A549 (cell line): ENCODE measurements around the gene UBC. TPM values are rescaled to one million over a fixed set of nuclear protein-coding genes. Genes with fewer than 3 reads are reported as not detected.
A peak's percentile ranks its signal among the peaks of the same experiment; 100 is the strongest.
"Not testable (repeated sequence)": the region's sequence is repeated elsewhere in the genome, so short reads cannot be mapped to it uniquely, and the experiment has no call there.

Experiments used
- ATAC-seq, 2 experiments: fragments of 200-7000 bp in 1 of 2; fragments of >200 bp in 1 of 2; cut with Nextera tagmentation in 1 of 2; cut with Tn5 transposase in 1 of 2; 3 replicates each; pipeline versions ENCODE4 v1.8.0 to v1.9.1; 2018 to 2020; ENCODE audit warnings: mild to moderate bottlenecking in 1 of 2, moderate library complexity in 1 of 2
- CTCF ChIA-PET: fragments of 300-600 bp; sonication (Branson Sonifier 250); formaldehyde crosslinking; extraction: SDS; loops from one replicate; lab custom pipeline; 2021; ENCODE audit warnings: antibody characterized with exemption, inconsistent platforms; lab: Yijun Ruan, JAX
- POLR2A ChIA-PET: fragments of 350-600 bp; formaldehyde crosslinking; extraction: SDS; loops from one replicate; lab custom pipeline; 2021; ENCODE audit warnings: antibody characterized with exemption, inconsistent platforms; lab: Yijun Ruan, JAX
- DNase-seq, 2 experiments: peaks; one replicate each; pipeline versions ENCODE4 v3.0.0 to v3.0.0-alpha.2; 2011 to 2016; ENCODE audit warnings: low read depth in 1 of 2, low spot score in 1 of 2
- FAIRE-seq: peaks from 2 replicates; lab custom pipeline; 2011; peaks lifted over from hg19 to GRCh38; lab: Jason Lieb, UNC
- H3K27ac ChIP-seq, 2 experiments: fragments of >200 bp; sonication (Bioruptor Twin); formaldehyde crosslinking; 3 replicates each; pipeline ENCODE4 v1.5.1; 2016 to 2017
- H3K4me1 ChIP-seq: fragments of >200 bp; sonication (Bioruptor Twin); formaldehyde crosslinking; 3 replicates; pipeline ENCODE4 v1.6.1; 2016
- H3K4me2 ChIP-seq: fragments of >200 bp; sonication (Bioruptor Twin); formaldehyde crosslinking; 3 replicates; pipeline ENCODE4 v1.6.1; 2016
- H3K4me3 ChIP-seq: fragments of >200 bp; sonication (Bioruptor Twin); formaldehyde crosslinking; 3 replicates; pipeline ENCODE4 v1.5.1; 2016
- H3K9me3 ChIP-seq: fragments of >200 bp; sonication (Bioruptor Twin); formaldehyde crosslinking; 3 replicates; pipeline ENCODE4 v1.6.1; 2016
- BHLHE40 ChIP-seq: IDR thresholded peaks from 2 replicates; pipeline ENCODE4 v1.6.1; 2012; ENCODE audit warnings: low read depth, low read length, inconsistent platforms
- CBX8 ChIP-seq: fragments of 200-600 bp; sonication (generic); IDR thresholded peaks from 2 replicates; pipeline ENCODE4 v1.6.1; 2016
- CEBPB ChIP-seq, 2 experiments: fragments of >200 bp in 1 of 2; sonication (Bioruptor Twin) in 1 of 2; formaldehyde crosslinking in 1 of 2; IDR thresholded peaks; 2 replicates each; pipeline ENCODE4 v1.6.1; 2012 to 2016
- CHD2 ChIP-seq: fragments of 150-350 bp; IDR thresholded peaks from 2 replicates; pipeline ENCODE4 v1.6.1; 2014; ENCODE audit warnings: low read length; ENCODE audit not compliant: partially characterized antibody
- FOSB ChIP-seq: fragments of 250-450 bp; sonication (Bioruptor Pico); IDR thresholded peaks from 2 replicates; pipeline ENCODE4 v1.5.0; 2020; ENCODE audit warnings: mild to moderate bottlenecking, moderate library complexity
- FOSL2 ChIP-seq, 2 experiments: fragments of 450-650 bp in 1 of 2; fragments of >200 bp in 1 of 2; sonication (Bioruptor Twin) in 1 of 2; formaldehyde crosslinking; IDR thresholded peaks; 2 replicates each; pipeline versions ENCODE4 v1.5.0 to v1.6.1; 2016 to 2020; ENCODE audit warnings: mild to moderate bottlenecking in 1 of 2, moderate library complexity in 1 of 2
- FOXS1 ChIP-seq: fragments of 250-450 bp; sonication (Bioruptor Pico); IDR thresholded peaks from 2 replicates; pipeline ENCODE4 v1.5.0; 2020; ENCODE audit warnings: mild to moderate bottlenecking, moderate library complexity
- GATA3 ChIP-seq: IDR thresholded peaks from 2 replicates; pipeline ENCODE4 v1.6.1; 2012; ENCODE audit warnings: borderline replicate concordance
- HDAC2 ChIP-seq: fragments of 200-600 bp; sonication (generic); IDR thresholded peaks from 2 replicates; pipeline ENCODE4 v1.6.1; 2016
- HEYL ChIP-seq: fragments of 250-450 bp; sonication (Bioruptor Pico); IDR thresholded peaks from 2 replicates; pipeline ENCODE4 v1.8.0; 2021; ENCODE audit warnings: mild to moderate bottlenecking, moderate library complexity
- HOXA7 ChIP-seq: fragments of 250-450 bp; sonication (Bioruptor Pico); IDR thresholded peaks from 2 replicates; pipeline ENCODE4 v1.5.0; 2020; ENCODE audit warnings: mild to moderate bottlenecking, moderate library complexity
- HOXB5 ChIP-seq: fragments of 250-450 bp; sonication (Bioruptor Pico); IDR thresholded peaks from 2 replicates; pipeline ENCODE4 v1.5.0; 2020; ENCODE audit warnings: mild to moderate bottlenecking, moderate library complexity
- JUNB ChIP-seq: fragments of >200 bp; sonication (Bioruptor Twin); formaldehyde crosslinking; IDR thresholded peaks from 2 replicates; pipeline ENCODE4 v1.6.1; 2016
- KDM5A ChIP-seq: fragments of 200-600 bp; sonication (generic); IDR thresholded peaks from 2 replicates; pipeline ENCODE4 v1.6.1; 2016; ENCODE audit warnings: antibody characterized with exemption, mild to moderate bottlenecking
- MAZ ChIP-seq: fragments of 150-350 bp; IDR thresholded peaks from 2 replicates; pipeline ENCODE4 v1.6.1; 2014; ENCODE audit warnings: antibody characterized with exemption, low read depth, low read length, borderline replicate concordance
- MYC ChIP-seq: IDR thresholded peaks from 2 replicates; pipeline ENCODE4 v1.6.1; 2012; ENCODE audit warnings: mild to moderate bottlenecking, inconsistent platforms, low read length, improper control_type of control experiment, borderline replicate concordance
- POLR2AphosphoS2 ChIP-seq: conservative IDR thresholded peaks from 2 replicates; pipeline ENCODE4 v1.6.1; 2012; ENCODE audit warnings: low read length, improper control_type of control experiment, inconsistent platforms
- RAD21 ChIP-seq, 2 experiments: fragments of >200 bp in 1 of 2; sonication (Bioruptor Twin) in 1 of 2; formaldehyde crosslinking in 1 of 2; IDR thresholded peaks in 1 of 2; conservative IDR thresholded peaks in 1 of 2; 2 replicates in 1 of 2; 3 replicates in 1 of 2; pipeline ENCODE4 v1.6.1; 2012 to 2018; ENCODE audit warnings: inconsistent platforms in 1 of 2
- RCOR1 ChIP-seq: fragments of 150-350 bp; IDR thresholded peaks from 2 replicates; pipeline ENCODE4 v1.6.1; 2014; ENCODE audit warnings: antibody characterized with exemption, low read length, low read depth
- RFX5 ChIP-seq: fragments of 450-650 bp; IDR thresholded peaks from 2 replicates; pipeline ENCODE4 v1.7.1; 2014; ENCODE audit warnings: antibody characterized with exemption, mild to moderate bottlenecking, moderate library complexity
- RNF2 ChIP-seq: fragments of 200-600 bp; sonication (generic); IDR thresholded peaks from 2 replicates; pipeline ENCODE4 v1.6.1; 2016; ENCODE audit warnings: low read depth, mild to moderate bottlenecking, antibody characterized with exemption, moderate library complexity, borderline replicate concordance
- SMC3 ChIP-seq: fragments of >200 bp; sonication (Bioruptor Twin); formaldehyde crosslinking; IDR thresholded peaks from 3 replicates; pipeline ENCODE4 v1.6.1; 2018; ENCODE audit warnings: inconsistent platforms
- TP53 ChIP-seq: fragments of 250-450 bp; sonication (Bioruptor Pico); IDR thresholded peaks from 2 replicates; pipeline ENCODE4 v1.5.0; 2021; ENCODE audit warnings: mild to moderate bottlenecking, moderate library complexity
- ZC3H11A ChIP-seq: fragments of 450-650 bp; IDR thresholded peaks from 2 replicates; pipeline ENCODE4 v1.6.1; 2014; ENCODE audit warnings: antibody characterized with exemption, mild to moderate bottlenecking
- ZFP36 ChIP-seq: fragments of 450-650 bp; IDR thresholded peaks from 2 replicates; pipeline ENCODE4 v1.6.1; 2014; ENCODE audit warnings: borderline replicate concordance; ENCODE audit not compliant: partially characterized antibody
- WGBS: methylation state at CpG from one replicate; pipeline ENCODE4 v1.1.6; 2017; ENCODE audit errors: missing lambda C conversion rate; 5-methylcytosine and 5-hydroxymethylcytosine counted together
- polyA plus RNA-seq, 4 experiments: library from polyadenylated mRNA; depleted of rRNA in 3 of 4; stranded (reverse); fragments of >200 nt; fragmentation: RNase III in 1 of 4; extraction: RNeasy Plus Mini Kit Qiagen cat#74134 plus additional on column Dnase treatment in 1 of 4; gene quantifications; 2 replicates in 3 of 4; 3 replicates in 1 of 4; pipeline ENCODE4 v1.2.3, GENCODE V29; 2011 to 2017
- TF ChIP-seq, protein P1 (sequence below): IDR thresholded peaks from 2 replicates; pipeline ENCODE4 v1.6.1; 2012
- TF ChIP-seq, protein P2 (sequence below): fragments of 200-600 bp; sonication (generic); IDR thresholded peaks from 2 replicates; pipeline ENCODE4 v1.6.1; 2016; ENCODE audit warnings: antibody characterized with exemption, mild to moderate bottlenecking, moderate library complexity
- TF ChIP-seq, protein P3 (sequence below): fragments of 150-350 bp; IDR thresholded peaks from 2 replicates; pipeline ENCODE4 v1.6.1; 2014; ENCODE audit warnings: low read depth, mild to moderate bottlenecking, low read length
- TF ChIP-seq, protein P4 (sequence below): IDR thresholded peaks from 2 replicates; pipeline ENCODE4 v1.6.1; 2012

The UBC gene
- polyA plus RNA-seq, 2 of the 4 experiments (the other 2 are of a cell fraction) = 993 to 2,000 TPM

DNA sequence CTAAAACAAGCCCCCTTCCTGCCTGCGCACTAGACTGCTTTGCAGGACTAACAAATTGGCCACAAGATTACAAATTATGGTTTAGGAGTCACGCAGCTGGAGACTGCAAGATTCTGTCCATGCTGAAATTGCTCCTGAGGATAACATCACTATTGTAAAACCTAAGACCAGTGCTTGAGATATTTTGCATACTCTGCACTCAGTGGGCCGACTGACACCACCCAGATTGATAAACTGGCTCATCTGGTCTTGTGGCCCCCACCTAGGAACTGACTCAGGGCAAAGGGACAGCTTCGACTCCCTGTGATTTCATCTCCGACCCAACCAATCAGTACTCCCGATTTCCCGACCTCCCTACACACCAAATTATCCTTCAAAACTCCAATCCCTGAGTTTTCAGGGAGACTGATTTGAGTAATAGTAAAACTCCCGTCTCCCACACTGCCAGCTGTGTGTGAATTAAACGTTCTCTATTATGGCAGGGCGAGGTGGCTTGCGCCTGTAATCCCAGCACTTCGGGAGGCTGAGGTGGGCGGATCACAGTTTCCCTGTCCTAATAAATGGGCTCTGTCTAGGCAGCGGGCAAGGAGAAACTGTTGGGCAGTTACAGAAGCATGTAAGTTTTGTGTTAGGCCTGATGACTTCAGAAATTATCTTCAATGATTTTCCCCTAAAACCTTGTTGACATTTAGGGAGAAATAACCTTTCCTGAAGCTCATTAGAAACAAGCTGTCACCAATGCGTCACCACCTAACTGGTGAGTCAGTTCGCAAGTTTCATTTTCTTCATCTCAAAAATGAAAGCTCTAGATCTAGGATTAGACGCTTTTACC, 5.3 kb upstream of the UBC start:
- WGBS = 3% methylated on average over 17 of the region's 17 CpGs
- Histone ChIP-seq H3K4me2 (peak overlapping the region; percentile 94), H3K9me3 (no peaks in the 10 kb centered on the region), H3K4me3 (peak overlapping the region; percentile 39), H3K27ac (peak overlapping the region; percentile 97 to 98), H3K4me1 (peaks cover 67% of the 10 kb centered on the region)
- ChIA-PET POLR2A (interaction anchor here (1.2 to 3.5 kb wide), 4 partner anchors 11 to 20 kb away, joined by 3 to 41 read pairs (median 10); no protein-coding TSS in a partner anchor), CTCF (interaction anchor here (1.0 to 14.3 kb wide), 10 partner anchors 9 to 112 kb away, joined by 3 to 207 read pairs (median 4); partner anchors contain the start of gene BRI3BP)
- DNase-seq = peak in 1 of 2 experiments; percentile 67
- no peak for FAIRE-seq
- TF ChIP-seq CBX8 (no peak), JUNB (no peak; the same call in 1 of the 2 replicates), FOXS1 (CRISPR knock-in tag) (no peak), BHLHE40 (no peak), GATA3 (no peak), RAD21 (conservative IDR thresholded peaks at IDR 0.05 in 1 of 2, IDR thresholded peaks at IDR 0.05 in 1 of 2) (0 out of 5 replicates have a peak, but pooled peaks of 1 of the 2 experiments have one; percentile 5), TP53 (CRISPR knock-in tag) (no peak), KDM5A (no peak), RNF2 (no peak), MAZ (no peak), HEYL (CRISPR knock-in tag) (no peak), RCOR1 (no peak), FOSL2 (IDR thresholded peaks at IDR 0.05) (0 out of 2 replicates have a peak, but pooled peaks have one; percentile 34), FOSL2 (CRISPR knock-in tag; IDR thresholded peaks at IDR 0.05) (peak; percentile 86), HOXA7 (no peak), CHD2 (no peak), ZFP36 (no peak), CEBPB (IDR thresholded peaks at IDR 0.05) (0 out of 4 replicates have a peak, but pooled peaks of 1 of the 2 experiments have one; percentile 7), ZC3H11A (no peak), HOXB5 (CRISPR knock-in tag) (no peak), MYC (no peak), POLR2AphosphoS2 (no peak), RFX5 (peak; percentile 31; the same call in 1 of the 2 replicates), SMC3 (no peak; the same call in 2 of the 3 replicates), FOSB (CRISPR knock-in tag) (no peak), HDAC2 (no peak)
- TF ChIP-seq, protein P1, sequence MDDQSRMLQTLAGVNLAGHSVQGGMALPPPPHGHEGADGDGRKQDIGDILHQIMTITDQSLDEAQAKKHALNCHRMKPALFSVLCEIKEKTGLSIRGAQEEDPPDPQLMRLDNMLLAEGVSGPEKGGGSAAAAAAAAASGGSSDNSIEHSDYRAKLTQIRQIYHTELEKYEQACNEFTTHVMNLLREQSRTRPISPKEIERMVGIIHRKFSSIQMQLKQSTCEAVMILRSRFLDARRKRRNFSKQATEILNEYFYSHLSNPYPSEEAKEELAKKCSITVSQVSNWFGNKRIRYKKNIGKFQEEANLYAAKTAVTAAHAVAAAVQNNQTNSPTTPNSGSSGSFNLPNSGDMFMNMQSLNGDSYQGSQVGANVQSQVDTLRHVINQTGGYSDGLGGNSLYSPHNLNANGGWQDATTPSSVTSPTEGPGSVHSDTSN = no peak
- TF ChIP-seq, protein P2, sequence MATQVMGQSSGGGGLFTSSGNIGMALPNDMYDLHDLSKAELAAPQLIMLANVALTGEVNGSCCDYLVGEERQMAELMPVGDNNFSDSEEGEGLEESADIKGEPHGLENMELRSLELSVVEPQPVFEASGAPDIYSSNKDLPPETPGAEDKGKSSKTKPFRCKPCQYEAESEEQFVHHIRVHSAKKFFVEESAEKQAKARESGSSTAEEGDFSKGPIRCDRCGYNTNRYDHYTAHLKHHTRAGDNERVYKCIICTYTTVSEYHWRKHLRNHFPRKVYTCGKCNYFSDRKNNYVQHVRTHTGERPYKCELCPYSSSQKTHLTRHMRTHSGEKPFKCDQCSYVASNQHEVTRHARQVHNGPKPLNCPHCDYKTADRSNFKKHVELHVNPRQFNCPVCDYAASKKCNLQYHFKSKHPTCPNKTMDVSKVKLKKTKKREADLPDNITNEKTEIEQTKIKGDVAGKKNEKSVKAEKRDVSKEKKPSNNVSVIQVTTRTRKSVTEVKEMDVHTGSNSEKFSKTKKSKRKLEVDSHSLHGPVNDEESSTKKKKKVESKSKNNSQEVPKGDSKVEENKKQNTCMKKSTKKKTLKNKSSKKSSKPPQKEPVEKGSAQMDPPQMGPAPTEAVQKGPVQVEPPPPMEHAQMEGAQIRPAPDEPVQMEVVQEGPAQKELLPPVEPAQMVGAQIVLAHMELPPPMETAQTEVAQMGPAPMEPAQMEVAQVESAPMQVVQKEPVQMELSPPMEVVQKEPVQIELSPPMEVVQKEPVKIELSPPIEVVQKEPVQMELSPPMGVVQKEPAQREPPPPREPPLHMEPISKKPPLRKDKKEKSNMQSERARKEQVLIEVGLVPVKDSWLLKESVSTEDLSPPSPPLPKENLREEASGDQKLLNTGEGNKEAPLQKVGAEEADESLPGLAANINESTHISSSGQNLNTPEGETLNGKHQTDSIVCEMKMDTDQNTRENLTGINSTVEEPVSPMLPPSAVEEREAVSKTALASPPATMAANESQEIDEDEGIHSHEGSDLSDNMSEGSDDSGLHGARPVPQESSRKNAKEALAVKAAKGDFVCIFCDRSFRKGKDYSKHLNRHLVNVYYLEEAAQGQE = no peak
- TF ChIP-seq, protein P3, sequence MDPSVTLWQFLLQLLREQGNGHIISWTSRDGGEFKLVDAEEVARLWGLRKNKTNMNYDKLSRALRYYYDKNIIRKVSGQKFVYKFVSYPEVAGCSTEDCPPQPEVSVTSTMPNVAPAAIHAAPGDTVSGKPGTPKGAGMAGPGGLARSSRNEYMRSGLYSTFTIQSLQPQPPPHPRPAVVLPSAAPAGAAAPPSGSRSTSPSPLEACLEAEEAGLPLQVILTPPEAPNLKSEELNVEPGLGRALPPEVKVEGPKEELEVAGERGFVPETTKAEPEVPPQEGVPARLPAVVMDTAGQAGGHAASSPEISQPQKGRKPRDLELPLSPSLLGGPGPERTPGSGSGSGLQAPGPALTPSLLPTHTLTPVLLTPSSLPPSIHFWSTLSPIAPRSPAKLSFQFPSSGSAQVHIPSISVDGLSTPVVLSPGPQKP = no peak
- TF ChIP-seq, protein P4, sequence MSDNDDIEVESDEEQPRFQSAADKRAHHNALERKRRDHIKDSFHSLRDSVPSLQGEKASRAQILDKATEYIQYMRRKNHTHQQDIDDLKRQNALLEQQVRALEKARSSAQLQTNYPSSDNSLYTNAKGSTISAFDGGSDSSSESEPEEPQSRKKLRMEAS = 0 out of 2 replicates have a peak, but pooled peaks have one; percentile 11
- TF ChIP-seq, all 56 proteins: peak for 5
- no peak for ATAC-seq

DNA sequence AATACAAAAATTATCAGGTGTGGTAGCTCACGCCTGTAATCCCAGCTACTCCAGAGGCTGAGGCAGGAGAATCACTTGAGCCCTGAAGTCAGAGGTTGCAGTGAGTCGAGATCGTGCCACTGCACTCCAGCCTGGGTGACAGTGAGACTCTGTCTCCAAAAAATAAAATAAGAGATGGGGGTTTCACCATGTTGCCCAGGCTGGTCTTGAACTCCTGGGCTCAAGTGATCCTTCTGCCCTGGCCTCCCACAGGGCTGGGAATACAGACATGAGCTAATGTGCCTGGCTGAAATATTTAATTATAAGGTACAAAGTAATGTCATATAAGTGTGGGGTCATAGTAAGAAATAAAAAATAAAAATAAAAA, 4.2 kb upstream of the UBC start:
- not testable (repeated sequence) for DNase-seq, FAIRE-seq, H3K4me3 ChIP-seq, ATAC-seq, H3K9me3 ChIP-seq
- Histone ChIP-seq H3K4me2 (peak overlapping the region; percentile 94), H3K4me1 (peaks cover 57% of the 10 kb centered on the region), H3K27ac (peak overlapping the region; percentile 97 to 98)
- POLR2A ChIA-PET = interaction anchor here (1.2 to 3.5 kb wide), 4 partner anchors 10 to 21 kb away, joined by 3 to 41 read pairs (median 14); no protein-coding TSS in a partner anchor
- 62% methylated on average over 3 of the region's 3 CpGs for WGBS
- CTCF ChIA-PET = interaction anchor here (1.0 to 14.3 kb wide), 8 partner anchors 9 to 75 kb away, joined by 3 to 207 read pairs (median 10); partner anchors contain the start of gene BRI3BP
